Left cardiac atrium (tissue), 4 donors: ENCODE measurements around the gene LTBP2. TPM values are rescaled to one million over a fixed set of nuclear protein-coding genes. Genes with fewer than 3 reads are reported as not detected.
A peak's percentile ranks its signal among the peaks of the same experiment; 100 is the strongest.

Experiments
- ATAC-seq, 2 donors: fragments of 200-7000 bp; cut with Tn5 transposase; one replicate each; pipeline ENCODE4 v1.9.1; 2020; ENCODE audit warnings: mild to moderate bottlenecking in 2 of 2, moderate library complexity in 2 of 2
- DNase-seq: peaks from one replicate; pipeline ENCODE4 v3.0.0-alpha.2; 2020
- intact Hi-C, 2 donors: fragments of 100-400 bp; cut with DNase I; formaldehyde crosslinking; loops; one replicate each; pipeline versions ENCODE4 v1.14.1 to v1.15.1; 2022 to 2023
- total RNA-seq, 2 donors: library from RNA; stranded (reverse); fragmentation: NEBNext Ultra II Directional; extraction: Animal tissue kit (Norgen Biotek cat#: 25700); gene quantifications; one replicate each; pipeline ENCODE4 v1.2.1, GENCODE V29; 2021
- donor health status: DM: no; HTN: yes; CAD: no.
- donor health status: DM: no; HTN: yes; CAD: no; lungs with severe emphysema.
- donor health status: DM: yes; HTN: yes; CAD: no.
- donor health status: Dilated cardiomyopathy.

The LTBP2 gene
- total RNA-seq, 2 donors from 2014 or later = 25.4 to 43.3 TPM

- no peak for ATAC-seq
- no peak for DNase-seq
- intact Hi-C loops = no loop called here
Observed at GRCh38 chr14:74488786-74489397, 123.1 kb downstream of the LTBP2 start.

- ATAC-seq = no peak
- intact Hi-C loops = no loop called here
- no peak for DNase-seq
Observed at GRCh38 chr14:74486164-74486563, 125.9 kb downstream of the LTBP2 start.

- intact Hi-C loops = no loop called here
- DNase-seq (no peak), ATAC-seq (peak in 1 of 2 donors; percentile 39)
Observed at GRCh38 chr14:74483321-74483720, 128.7 kb downstream of the LTBP2 start.

GRCh38 chr14:74482571-74482970 is 129.5 kb downstream of the LTBP2 start:
- DNase-seq (no peak), ATAC-seq (no peak)
- intact Hi-C loops = no loop called here

- ATAC-seq = no peak
- intact Hi-C loops = no loop called here
Observed at GRCh38 chr14:74480046-74480445, 132.0 kb downstream of the LTBP2 start.

GRCh38 chr14:74478996-74479635 is 132.9 kb downstream of the LTBP2 start:
- DNase-seq = no peak
- intact Hi-C loops = loop anchor here (1.0 to 5.0 kb wide), 2 partner anchors 117 kb away; no protein-coding TSS in a partner anchor
- no peak for ATAC-seq

More at GRCh38 chr14:74480046-74480445, 132.0 kb downstream of the LTBP2 start:
- DNase-seq = no peak

- intact Hi-C loops = loop anchor here in 1 of 2 donors (5.0 kb wide), 1 partner anchor 114 kb away; no protein-coding TSS in a partner anchor
- DNase-seq (no peak), ATAC-seq (no peak)
Observed at GRCh38 chr14:74476607-74477006, 135.4 kb downstream of the LTBP2 start.

- intact Hi-C loops = loop anchor here in 1 of 2 donors (5.0 kb wide), 1 partner anchor 114 kb away; no protein-coding TSS in a partner anchor
- peak; percentile 28 to 51 for ATAC-seq
Observed at GRCh38 chr14:74476107-74476506, 135.9 kb downstream of the LTBP2 start.

GRCh38 chr14:74475678-74476077 is 136.4 kb downstream of the LTBP2 start:
- intact Hi-C loops = loop anchor here in 1 of 2 donors (5.0 kb wide), 1 partner anchor 113 kb away; no protein-coding TSS in a partner anchor
- ATAC-seq = peak; percentile 34 to 79
- no peak for DNase-seq

More at GRCh38 chr14:74476107-74476506, 135.9 kb downstream of the LTBP2 start:
- DNase-seq = no peak

- DNase-seq = no peak
- ATAC-seq = no peak
- intact Hi-C loops = no loop called here
Observed at GRCh38 chr14:74474376-74474775, 137.7 kb downstream of the LTBP2 start.

GRCh38 chr14:74472601-74473000 is 139.4 kb downstream of the LTBP2 start:
- DNase-seq (no peak), ATAC-seq (no peak)
- intact Hi-C loops = no loop called here

GRCh38 chr14:74469548-74470518 is 142.2 kb downstream of the LTBP2 start:
- intact Hi-C loops = no loop called here
- DNase-seq = no peak
- peak in 1 of 2 donors; percentile 23 for ATAC-seq

- ATAC-seq = no peak
- intact Hi-C loops = no loop called here
- DNase-seq = no peak
Observed at GRCh38 chr14:74468513-74468912, 143.5 kb downstream of the LTBP2 start.

GRCh38 chr14:74465335-74465734 is 146.7 kb downstream of the LTBP2 start:
- ATAC-seq (no peak), DNase-seq (no peak)
- intact Hi-C loops = no loop called here

- intact Hi-C loops = no loop called here
- DNase-seq (no peak), ATAC-seq (no peak)
Observed at GRCh38 chr14:74464785-74465184, 147.3 kb downstream of the LTBP2 start.

GRCh38 chr14:74463697-74464096 is 148.3 kb downstream of the LTBP2 start:
- intact Hi-C loops = no loop called here
- no peak for ATAC-seq
- DNase-seq = no peak

- ATAC-seq = no peak
- DNase-seq = no peak
- intact Hi-C loops = no loop called here
Observed at GRCh38 chr14:74462993-74463392, 149.0 kb downstream of the LTBP2 start.

GRCh38 chr14:74459976-74460375 is 152.1 kb downstream of the LTBP2 start:
- ATAC-seq = peak in 1 of 2 donors; percentile 12
- no peak for DNase-seq
- intact Hi-C loops = no loop called here

- intact Hi-C loops = no loop called here
- no peak for DNase-seq
- peak; percentile 63 to 79 for ATAC-seq
Observed at GRCh38 chr14:74459289-74459946, 152.6 kb downstream of the LTBP2 start.
